Fibroblast of lung (primary cell): Measurements from ENCODE around the gene NIBAN1. TPM values are rescaled to one million over a fixed set of nuclear protein-coding genes. Genes with fewer than 3 reads are reported as not detected.

ENCODE experiments used
- DNase-seq, 2 donors: peaks; one replicate each; pipeline versions ENCODE4 v3.0.0 to v3.0.0-alpha.2; 2010; ENCODE audit warnings: low read depth in 2 of 2
- H2AFZ ChIP-seq: 2 replicates; pipeline ENCODE4 v1.5.1; 2012; ENCODE audit warnings: low read length, control low read depth, inconsistent platforms
- H3K27ac ChIP-seq: 2 replicates; pipeline ENCODE4 v1.5.1; 2011; ENCODE audit warnings: low read length, control low read depth; ENCODE audit not compliant: insufficient read depth
- H3K27me3 ChIP-seq: 2 replicates; pipeline ENCODE4 v1.5.1; 2011; ENCODE audit warnings: mild to moderate bottlenecking, low read length; ENCODE audit not compliant: control insufficient read depth, insufficient read depth
- H3K36me3 ChIP-seq: 2 replicates; pipeline ENCODE4 v1.5.1; 2011; ENCODE audit warnings: low read length; ENCODE audit not compliant: control insufficient read depth, insufficient read depth
- H3K4me1 ChIP-seq: 2 replicates; pipeline ENCODE4 v1.5.1; 2011; ENCODE audit warnings: low read length; ENCODE audit not compliant: control insufficient read depth, insufficient read depth; ENCODE audit errors: extremely low read depth
- H3K4me2 ChIP-seq: 2 replicates; pipeline ENCODE4 v1.5.1; 2011; ENCODE audit warnings: low read length, control low read depth; ENCODE audit not compliant: insufficient read depth; ENCODE audit errors: extremely low read depth
- H3K4me3 ChIP-seq, 4 experiments: fragments of 200-600 bp in 1 of 4; sonication (generic) in 1 of 4; replicated peaks in 1 of 4; 2 replicates each; pipeline ENCODE4 v1.5.1; 2011 to 2016; ENCODE audit warnings: low read length in 4 of 4, low read depth in 3 of 4, mild to moderate bottlenecking in 3 of 4, control low read depth in 2 of 4, inconsistent platforms in 1 of 4, mixed read lengths in 1 of 4; ENCODE audit not compliant: insufficient read depth in 1 of 4; ENCODE audit errors: control extremely low read depth in 1 of 4
- H3K79me2 ChIP-seq: 2 replicates; pipeline ENCODE4 v1.5.1; 2012; ENCODE audit warnings: mild to moderate bottlenecking, low read length, inconsistent platforms; ENCODE audit not compliant: control insufficient read depth, insufficient read depth
- H3K9ac ChIP-seq: 2 replicates; pipeline ENCODE4 v1.5.1; 2011; ENCODE audit warnings: mild to moderate bottlenecking, low read length, control low read depth; ENCODE audit not compliant: insufficient read depth
- H3K9me3 ChIP-seq: 2 replicates; pipeline ENCODE4 v1.5.1; 2012; ENCODE audit warnings: low read depth, low read length; ENCODE audit not compliant: control insufficient read depth, insufficient read depth
- H4K20me1 ChIP-seq: 2 replicates; pipeline ENCODE4 v1.5.1; 2011; ENCODE audit warnings: low read length; ENCODE audit not compliant: control insufficient read depth, insufficient read depth; ENCODE audit errors: extremely low read depth
- CTCF ChIP-seq, 2 donors: IDR thresholded peaks in 1 of 2; conservative IDR thresholded peaks in 1 of 2; 1 replicate in 1 of 2; 2 replicates in 1 of 2; pipeline ENCODE4 v1.5.1; 2011 to 2012; ENCODE audit warnings: low read length in 2 of 2, control low read depth in 1 of 2, inconsistent platforms in 1 of 2, low read depth in 1 of 2, mild to moderate bottlenecking in 1 of 2
- EZH2 ChIP-seq: IDR thresholded peaks from 2 replicates; pipeline ENCODE4 v1.5.1; 2012; ENCODE audit warnings: low read length, control low read depth, mild to moderate bottlenecking; ENCODE audit errors: missing control alignments
- polyA plus RNA-seq, 2 donors: library from polyadenylated mRNA; depleted of rRNA in 1 of 2; stranded (reverse) in 1 of 2; unstranded in 1 of 2; fragments of >200 nt; gene quantifications; 2 replicates each; pipeline ENCODE4 v1.2.1, GENCODE V29; 2011 to 2012; ENCODE audit warnings: missing spikeins in 1 of 2
- total RNA-seq: library from RNA; depleted of rRNA; stranded (reverse); fragments of >200 nt; gene quantifications from 2 replicates; pipeline ENCODE4 v1.2.1, GENCODE V29; 2014

Gene NIBAN1
- total and polyA plus RNA-seq, 2 donors (not counting 1 experiment from before 2014, with no cell fraction given): 11.9 to 122 TPM

- no peak overlapping the region for H3K4me3 ChIP-seq
- no peaks in the 10 kb centered on the region for H3K9me3 ChIP-seq
- DNase-seq: no peak
These were observed 42.7 kb downstream of the NIBAN1 start for GRCh38 chr1:184931566-184931965.

GRCh38 chr1:184930645-184931044, 43.7 kb downstream of the NIBAN1 start:
- H3K4me2 ChIP-seq: no peak overlapping the region
- H3K4me3 ChIP-seq: no peak overlapping the region
- no peaks in the 10 kb centered on the region for H3K9me3 ChIP-seq
- H3K36me3 ChIP-seq: no peaks in the 10 kb centered on the region
- H3K27me3 ChIP-seq: no peaks in the 10 kb centered on the region
- TF ChIP-seq EZH2: no peak
- no peak for TF ChIP-seq CTCF (conservative IDR thresholded peaks at IDR 0.05 in 1 of 2, IDR thresholded peaks at IDR 0.05 in 1 of 2; ENCODE audit: low read depth in 1 of 2, low read length in 2 of 2)
- no peak overlapping the region for H3K9ac ChIP-seq
- no peak overlapping the region for H2AFZ ChIP-seq
- H4K20me1 ChIP-seq: no peaks in the 10 kb centered on the region
- no peak for DNase-seq
- no peak overlapping the region for H3K27ac ChIP-seq
- no peaks in the 10 kb centered on the region for H3K79me2 ChIP-seq
- no peaks in the 10 kb centered on the region for H3K4me1 ChIP-seq

More at GRCh38 chr1:184931566-184931965, 42.7 kb downstream of the NIBAN1 start:
- Histone ChIP-seq H3K4me2 (no peak overlapping the region), H3K27ac (no peak overlapping the region), H3K36me3 (no peaks in the 10 kb centered on the region), H4K20me1 (no peaks in the 10 kb centered on the region), H2AFZ (no peak overlapping the region), H3K27me3 (no peaks in the 10 kb centered on the region), H3K9ac (no peak overlapping the region), H3K4me1 (no peaks in the 10 kb centered on the region), H3K79me2 (no peaks in the 10 kb centered on the region)
- TF ChIP-seq EZH2 (no peak), CTCF (conservative IDR thresholded peaks at IDR 0.05 in 1 of 2, IDR thresholded peaks at IDR 0.05 in 1 of 2; ENCODE audit: low read depth in 1 of 2, low read length in 2 of 2) (no peak)

- H3K9me3 ChIP-seq: no peaks in the 10 kb centered on the region
- no peaks in the 10 kb centered on the region for H3K36me3 ChIP-seq
- no peak overlapping the region for H3K4me3 ChIP-seq
- H3K79me2 ChIP-seq: no peaks in the 10 kb centered on the region
- no peak for DNase-seq
- H4K20me1 ChIP-seq: no peaks in the 10 kb centered on the region
- H2AFZ ChIP-seq: no peak overlapping the region
- H3K4me1 ChIP-seq: no peaks in the 10 kb centered on the region
- no peak overlapping the region for H3K4me2 ChIP-seq
- no peak overlapping the region for H3K27ac ChIP-seq
- no peak overlapping the region for H3K9ac ChIP-seq
- no peaks in the 10 kb centered on the region for H3K27me3 ChIP-seq
- TF ChIP-seq EZH2 (no peak), CTCF (conservative IDR thresholded peaks at IDR 0.05 in 1 of 2, IDR thresholded peaks at IDR 0.05 in 1 of 2; ENCODE audit: low read depth in 1 of 2, low read length in 2 of 2) (no peak)
These were observed 44.1 kb downstream of the NIBAN1 start for GRCh38 chr1:184930232-184930631.
